Esophagus squamous epithelium (tissue), 4 donors: Measurements from ENCODE around the gene RPTOR.

Experiments used
- POLR2A ChIP-seq, 4 donors: fragments of 450-650 bp; IDR thresholded peaks; one replicate each; pipeline ENCODE4 v1.6.1; 2017; ENCODE audit warnings: antibody characterized with exemption in 4 of 4, mild to moderate bottlenecking in 4 of 4, moderate library complexity in 3 of 4
- TF ChIP-seq, protein P1 (sequence below), 6 experiments: fragments of 450-650 bp in 4 of 6; fragments of 200-600 bp in 2 of 6; sonication (generic) in 2 of 6; IDR thresholded peaks; one replicate each; pipeline ENCODE4 v1.5.1; 2016 to 2019; ENCODE audit warnings: antibody characterized with exemption in 6 of 6, mild to moderate bottlenecking in 4 of 6, moderate library complexity in 4 of 6

DNA sequence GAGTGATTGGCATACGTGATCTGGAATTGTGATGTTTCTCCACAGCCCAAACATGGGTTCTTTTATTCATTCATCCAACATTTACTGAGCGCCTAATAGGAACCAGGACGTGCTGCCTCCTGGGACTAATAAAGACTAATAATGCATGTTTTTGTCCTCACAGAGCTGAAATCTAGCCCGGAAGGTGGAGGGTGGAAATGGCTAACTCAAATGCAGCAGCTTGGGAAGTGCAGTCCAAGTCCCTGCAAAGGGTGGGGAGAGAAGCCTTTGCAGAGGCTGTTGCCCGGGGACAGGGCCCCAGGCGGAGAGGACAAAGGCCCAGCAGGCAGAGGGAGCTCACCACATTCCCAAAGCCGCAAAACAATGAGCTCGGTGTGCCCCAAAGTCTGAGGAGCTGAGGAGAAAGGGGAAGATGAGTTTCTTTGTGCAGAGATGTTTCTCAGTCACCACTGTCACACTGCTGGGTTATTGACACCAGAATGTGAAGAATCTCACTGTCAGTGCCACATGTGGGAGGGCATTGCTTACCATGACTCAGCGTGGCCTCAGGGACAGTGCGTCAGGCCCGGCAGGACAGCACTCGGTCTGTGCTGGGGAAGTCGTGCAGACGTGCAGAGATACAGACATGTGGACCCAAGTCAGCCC is 328.8 kb downstream of the RPTOR start:
- TF ChIP-seq, protein P1, sequence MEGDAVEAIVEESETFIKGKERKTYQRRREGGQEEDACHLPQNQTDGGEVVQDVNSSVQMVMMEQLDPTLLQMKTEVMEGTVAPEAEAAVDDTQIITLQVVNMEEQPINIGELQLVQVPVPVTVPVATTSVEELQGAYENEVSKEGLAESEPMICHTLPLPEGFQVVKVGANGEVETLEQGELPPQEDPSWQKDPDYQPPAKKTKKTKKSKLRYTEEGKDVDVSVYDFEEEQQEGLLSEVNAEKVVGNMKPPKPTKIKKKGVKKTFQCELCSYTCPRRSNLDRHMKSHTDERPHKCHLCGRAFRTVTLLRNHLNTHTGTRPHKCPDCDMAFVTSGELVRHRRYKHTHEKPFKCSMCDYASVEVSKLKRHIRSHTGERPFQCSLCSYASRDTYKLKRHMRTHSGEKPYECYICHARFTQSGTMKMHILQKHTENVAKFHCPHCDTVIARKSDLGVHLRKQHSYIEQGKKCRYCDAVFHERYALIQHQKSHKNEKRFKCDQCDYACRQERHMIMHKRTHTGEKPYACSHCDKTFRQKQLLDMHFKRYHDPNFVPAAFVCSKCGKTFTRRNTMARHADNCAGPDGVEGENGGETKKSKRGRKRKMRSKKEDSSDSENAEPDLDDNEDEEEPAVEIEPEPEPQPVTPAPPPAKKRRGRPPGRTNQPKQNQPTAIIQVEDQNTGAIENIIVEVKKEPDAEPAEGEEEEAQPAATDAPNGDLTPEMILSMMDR (IDR thresholded peaks at IDR 0.05): no peak
- no peak for TF ChIP-seq POLR2A (IDR thresholded peaks at IDR 0.05)
